H9 (cell line): ENCODE data around the gene ZNF487. TPM values are rescaled to one million over a fixed set of nuclear protein-coding genes. Genes with fewer than 3 reads are reported as not detected.

ENCODE experiments used
- DNase-seq: peaks from one replicate; pipeline ENCODE4 v3.0.0-alpha.2; 2017
- H2AFZ ChIP-seq: one replicate; pipeline ENCODE4 v1.6.1; 2013; ENCODE audit warnings: mild to moderate bottlenecking, low read length, control low read depth, moderate library complexity
- H2AK5ac ChIP-seq: 2 replicates; pipeline ENCODE4 v1.6.1; 2013; ENCODE audit warnings: low read length, control low read depth, mixed read lengths; ENCODE audit not compliant: insufficient read length
- H2BK120ac ChIP-seq: one replicate; pipeline ENCODE4 v1.6.1; 2013; ENCODE audit warnings: low read depth, mild to moderate bottlenecking, low read length, control low read depth, inconsistent platforms; ENCODE audit not compliant: poor library complexity, severe bottlenecking
- H2BK12ac ChIP-seq: 2 replicates; pipeline ENCODE4 v1.6.1; 2013; ENCODE audit warnings: low read length, control low read depth, mixed read lengths, low read depth; ENCODE audit not compliant: insufficient read length
- H2BK15ac ChIP-seq: 2 replicates; pipeline ENCODE4 v1.6.1; 2013; ENCODE audit warnings: low read depth, low read length, control low read depth
- H2BK20ac ChIP-seq: one replicate; pipeline ENCODE4 v1.6.1; 2013; ENCODE audit warnings: low read depth, mild to moderate bottlenecking, low read length, control low read depth, inconsistent platforms; ENCODE audit not compliant: poor library complexity, severe bottlenecking
- H2BK5ac ChIP-seq: 2 replicates; pipeline ENCODE4 v1.6.1; 2013; ENCODE audit warnings: low read length, control low read depth, mixed read lengths; ENCODE audit not compliant: insufficient read length
- H3K14ac ChIP-seq: 2 replicates; pipeline ENCODE4 v1.6.1; 2013; ENCODE audit warnings: low read length, control low read depth; ENCODE audit not compliant: insufficient read depth
- H3K18ac ChIP-seq: 2 replicates; pipeline ENCODE4 v1.6.1; 2013; ENCODE audit warnings: low read depth, mild to moderate bottlenecking, mixed read lengths, low read length, control low read depth; ENCODE audit not compliant: insufficient read length
- H3K23ac ChIP-seq: 2 replicates; pipeline ENCODE4 v1.6.1; 2013; ENCODE audit warnings: low read length, control low read depth, mixed read lengths, low read depth; ENCODE audit not compliant: insufficient read length
- H3K23me2 ChIP-seq: 2 replicates; pipeline ENCODE4 v1.6.1; 2013; ENCODE audit warnings: low read depth, mild to moderate bottlenecking, mixed read lengths, low read length, control low read depth; ENCODE audit not compliant: insufficient read length, poor library complexity, severe bottlenecking
- H3K27ac ChIP-seq: 2 replicates; pipeline ENCODE4 v1.5.1; 2013; ENCODE audit warnings: low read length, control low read depth, mixed read lengths, low read depth; ENCODE audit not compliant: insufficient read length
- H3K27me3 ChIP-seq: 2 replicates; pipeline ENCODE4 v1.6.1; 2013; ENCODE audit warnings: low read length, control low read depth, inconsistent platforms; ENCODE audit not compliant: insufficient read depth
- H3K4ac ChIP-seq: 2 replicates; pipeline ENCODE4 v1.6.1; 2013; ENCODE audit warnings: low read depth, mild to moderate bottlenecking, control low read depth, inconsistent platforms, low read length, moderate library complexity
- H3K4me1 ChIP-seq: 2 replicates; pipeline ENCODE4 v1.6.1; 2013; ENCODE audit warnings: low read length, control low read depth, inconsistent platforms; ENCODE audit not compliant: insufficient read depth
- H3K4me2 ChIP-seq: 2 replicates; pipeline ENCODE4 v1.6.1; 2013; ENCODE audit warnings: low read length, control low read depth, mixed read lengths; ENCODE audit not compliant: insufficient read length, insufficient read depth
- H3K56ac ChIP-seq: 2 replicates; pipeline ENCODE4 v1.6.1; 2013; ENCODE audit warnings: low read depth, mild to moderate bottlenecking, mixed read lengths, low read length, control low read depth; ENCODE audit not compliant: insufficient read length
- H3K79me1 ChIP-seq: 2 replicates; pipeline ENCODE4 v1.6.1; 2013; ENCODE audit warnings: low read depth, mild to moderate bottlenecking, moderate library complexity, low read length, control low read depth, inconsistent platforms; ENCODE audit not compliant: insufficient read depth, poor library complexity, severe bottlenecking
- H3K79me2 ChIP-seq: 2 replicates; pipeline ENCODE4 v1.6.1; 2013; ENCODE audit warnings: low read length, control low read depth, inconsistent platforms; ENCODE audit not compliant: insufficient read depth
- H3K9ac ChIP-seq: 2 replicates; pipeline ENCODE4 v1.6.1; 2013; ENCODE audit warnings: low read length, control low read depth, mixed read lengths; ENCODE audit not compliant: insufficient read length; ENCODE audit errors: extremely low read depth
- H3K9me3 ChIP-seq: one replicate; pipeline ENCODE4 v1.6.1; 2013; ENCODE audit warnings: low read depth, low read length, inconsistent platforms; ENCODE audit not compliant: control insufficient read depth
- H3T11ph ChIP-seq: one replicate; pipeline ENCODE4 v1.6.1; 2013; ENCODE audit warnings: mild to moderate bottlenecking, low read length, control low read depth, inconsistent platforms
- H4K20me1 ChIP-seq: one replicate; pipeline ENCODE4 v1.6.1; 2013; ENCODE audit not compliant: control insufficient read depth, insufficient read length, insufficient read depth
- H4K5ac ChIP-seq: 2 replicates; pipeline ENCODE4 v1.6.1; 2013; ENCODE audit warnings: low read depth, mild to moderate bottlenecking, mixed read lengths, low read length, control low read depth; ENCODE audit not compliant: insufficient read length
- H4K8ac ChIP-seq: replicated peaks from 2 replicates; pipeline ENCODE4 v1.6.1; 2013; ENCODE audit warnings: low read length, control low read depth, mixed read lengths, low read depth; ENCODE audit not compliant: insufficient read length
- H4K91ac ChIP-seq: 2 replicates; pipeline ENCODE4 v1.6.1; 2013; ENCODE audit warnings: low read depth, mild to moderate bottlenecking, moderate library complexity, mixed read lengths, low read length, control low read depth; ENCODE audit not compliant: insufficient read length
- H3K27ac Mint-ChIP-seq, 3 experiments: 2 replicates in 2 of 3; 3 replicates in 1 of 3; pipeline ENCODE4 v1.8.0; 2020 to 2021; ENCODE audit warnings: mixed read lengths in 3 of 3, mild to moderate bottlenecking in 1 of 3, moderate library complexity in 1 of 3
- H3K27me3 Mint-ChIP-seq: 2 replicates; pipeline ENCODE4 v1.8.0; 2021; ENCODE audit warnings: low read depth, mild to moderate bottlenecking, moderate library complexity, mixed read lengths
- H3K36me3 Mint-ChIP-seq, 3 experiments: 2 replicates in 2 of 3; 3 replicates in 1 of 3; pipeline ENCODE4 v1.8.0; 2020 to 2021; ENCODE audit warnings: low read depth in 3 of 3, mixed read lengths in 3 of 3; ENCODE audit not compliant: insufficient read depth in 1 of 3
- H3K4me1 Mint-ChIP-seq, 2 experiments: 2 replicates each; pipeline ENCODE4 v1.8.0; 2020; ENCODE audit warnings: mixed read lengths in 2 of 2
- H3K4me3 Mint-ChIP-seq, 2 experiments: 2 replicates in 1 of 2; 3 replicates in 1 of 2; pipeline ENCODE4 v1.8.0; 2020 to 2021; ENCODE audit warnings: mild to moderate bottlenecking in 2 of 2, mixed read lengths in 2 of 2, moderate library complexity in 1 of 2
- H3K9me3 Mint-ChIP-seq, 2 experiments: 2 replicates in 1 of 2; 3 replicates in 1 of 2; pipeline ENCODE4 v1.8.0; 2020; ENCODE audit warnings: mild to moderate bottlenecking in 2 of 2, mixed read lengths in 2 of 2, moderate library complexity in 1 of 2
- CTCF ChIP-seq: fragments of 200-600 bp; sonication (generic); conservative IDR thresholded peaks from 3 replicates; pipeline ENCODE4 v1.8.0; 2021; ENCODE audit warnings: antibody characterized with exemption, mild to moderate bottlenecking
- WGBS: extraction: QIAGEN DNeasy Blood & Tissue Kit; methylation state at CpG from one replicate; pipeline ENCODE4 v1.1.7; 2013; ENCODE audit warnings: missing lambda C conversion rate, low lambda C conversion rate, mixed read lengths; ENCODE audit not compliant: insufficient read length; ENCODE audit errors: extremely low coverage; 5-methylcytosine and 5-hydroxymethylcytosine counted together
- total RNA-seq: library from RNA; stranded (reverse); gene quantifications from 2 replicates; pipeline ENCODE4 v1.2.1, GENCODE V29; 2021

ZNF487 gene
- total RNA-seq, 1 experiment from 2014 or later = 1.4 TPM

- H3K56ac ChIP-seq = no peak overlapping the region
- H3K27ac ChIP-seq = no peak overlapping the region
- Mint-ChIP-seq H3K27me3 (no peaks in the 10 kb centered on the region), H3K27ac (no peak overlapping the region; a peak in 1 of 7 replicates), H3K4me3 (no peak overlapping the region), H3K4me1 (peaks cover 0 to 2% of the 10 kb centered on the region in 2 experiments; a peak in 1 of 4 replicates), H3K9me3 (peaks cover 0 to 30% of the 10 kb centered on the region in 2 experiments), H3K36me3 (no peaks in the 10 kb centered on the region)
- H3K79me2 ChIP-seq = no peaks in the 10 kb centered on the region
- H2AK5ac ChIP-seq = no peak overlapping the region
- no peak for TF ChIP-seq CTCF
- DNase-seq = no peak
- no peak overlapping the region for H2BK120ac ChIP-seq
- H3K79me1 ChIP-seq = no peaks in the 10 kb centered on the region
- H3K18ac ChIP-seq = no peak overlapping the region
- H2BK12ac ChIP-seq = no peak overlapping the region
- WGBS = no CpG with 5 or more reads among the region's 14 CpGs
- H3K4me2 ChIP-seq = no peak overlapping the region
- H2AFZ ChIP-seq = no peak overlapping the region
- H4K5ac ChIP-seq = no peak overlapping the region
- no peak overlapping the region for H4K8ac ChIP-seq
- no peak overlapping the region for H3K4ac ChIP-seq
- H3K9ac ChIP-seq = no peak overlapping the region
- H2BK15ac ChIP-seq = no peak overlapping the region
- H3K14ac ChIP-seq = no peak overlapping the region
- no peak overlapping the region for H2BK5ac ChIP-seq
- no peak overlapping the region for H4K91ac ChIP-seq
- H4K20me1 ChIP-seq = no peaks in the 10 kb centered on the region
- no peaks in the 10 kb centered on the region for H3K9me3 ChIP-seq
- H3K4me1 ChIP-seq = no peaks in the 10 kb centered on the region
- no peaks in the 10 kb centered on the region; the same call in 1 of the 2 replicates for H3K27me3 ChIP-seq
- no peak overlapping the region for H3T11ph ChIP-seq
- H3K23ac ChIP-seq = no peak overlapping the region
- H2BK20ac ChIP-seq = no peak overlapping the region
- H3K23me2 ChIP-seq = no peaks in the 10 kb centered on the region
Measured at GRCh38 chr10:43471146-43471545, 34.2 kb downstream of the ZNF487 start.
